Mesothelial cell of epicardium (in vitro differentiated cells): ENCODE measurements around the gene TMEM156. TPM values are rescaled to one million over a fixed set of nuclear protein-coding genes. Genes with fewer than 3 reads are reported as not detected.
A peak's percentile ranks its signal among the peaks of the same experiment; 100 is the strongest.

ENCODE experiments used
- DNase-seq, 2 experiments: peaks; one replicate each; pipeline ENCODE4 v3.0.0; 2021; ENCODE audit warnings: low spot score in 2 of 2; ENCODE audit not compliant: unreplicated experiment in 2 of 2
- H3K27ac Mint-ChIP-seq: 2 replicates; pipeline ENCODE4 v1.8.0; 2021; ENCODE audit warnings: mixed read lengths
- H3K27me3 Mint-ChIP-seq: 2 replicates; pipeline ENCODE4 v1.8.0; 2021; ENCODE audit warnings: low read depth, mixed read lengths
- H3K36me3 Mint-ChIP-seq: 2 replicates; pipeline ENCODE4 v1.8.0; 2021; ENCODE audit warnings: mixed read lengths
- H3K4me1 Mint-ChIP-seq: 2 replicates; pipeline ENCODE4 v1.8.0; 2021; ENCODE audit warnings: mixed read lengths
- H3K4me3 Mint-ChIP-seq: 2 replicates; pipeline ENCODE4 v1.8.0; 2021; ENCODE audit warnings: mild to moderate bottlenecking, moderate library complexity, mixed read lengths
- H3K9me3 Mint-ChIP-seq: 2 replicates; pipeline ENCODE4 v1.8.0; 2021; ENCODE audit warnings: mixed read lengths
- CTCF ChIP-seq: fragments of 200-600 bp; sonication (generic); IDR thresholded peaks from one replicate; pipeline ENCODE4 v1.5.0; 2021; ENCODE audit warnings: antibody characterized with exemption; ENCODE audit not compliant: unreplicated experiment
- total RNA-seq: library from RNA; stranded (reverse); gene quantifications from 3 replicates; pipeline ENCODE4 v1.2.1, GENCODE V29; 2021

The TMEM156 gene
- total RNA-seq: not detected in 3 replicates

GRCh38 chr4:39032218-39033085 lies at the start of gene TMEM156:
Gene TMEM156, minus strand, starts transcription at chr4:39032409. Its CDS starts 96 bp downstream, at chr4:39032313.
- TF ChIP-seq CTCF: no peak
- Mint-ChIP-seq H3K9me3 (no peaks in the 10 kb centered on the region), H3K27me3 (no peaks in the 10 kb centered on the region), H3K4me3 (no peak within 1 kb of the TSS), H3K36me3 (no peaks in the 10 kb centered on the region), H3K4me1 (peaks cover 3% of the 10 kb centered on the region), H3K27ac (peak within 1 kb of the TSS; percentile 25)
- no peak for DNase-seq

GRCh38 chr4:39078829-39079228 lies 46.6 kb upstream of the TMEM156 start:
- H3K27me3 Mint-ChIP-seq: no peaks in the 10 kb centered on the region
- DNase-seq: no peak
- H3K36me3 Mint-ChIP-seq: peaks cover 32% of the 10 kb centered on the region
- H3K4me3 Mint-ChIP-seq: no peak overlapping the region
- H3K27ac Mint-ChIP-seq: no peak overlapping the region
- H3K9me3 Mint-ChIP-seq: peaks cover 10% of the 10 kb centered on the region
- no peaks in the 10 kb centered on the region for H3K4me1 Mint-ChIP-seq
- no peak for TF ChIP-seq CTCF

GRCh38 chr4:39068907-39069306 lies 36.7 kb upstream of the TMEM156 start:
- Mint-ChIP-seq H3K27me3 (no peaks in the 10 kb centered on the region), H3K9me3 (no peaks in the 10 kb centered on the region), H3K4me3 (no peak overlapping the region), H3K27ac (no peak overlapping the region), H3K4me1 (peaks cover 6% of the 10 kb centered on the region), H3K36me3 (no peaks in the 10 kb centered on the region)
- DNase-seq: no peak
- TF ChIP-seq CTCF: no peak

- H3K36me3 Mint-ChIP-seq: no peaks in the 10 kb centered on the region
- H3K27ac Mint-ChIP-seq: no peak overlapping the region
- H3K27me3 Mint-ChIP-seq: no peaks in the 10 kb centered on the region
- H3K4me1 Mint-ChIP-seq: peaks cover 9% of the 10 kb centered on the region
- DNase-seq: no peak
- H3K4me3 Mint-ChIP-seq: no peak overlapping the region
- H3K9me3 Mint-ChIP-seq: no peaks in the 10 kb centered on the region
- TF ChIP-seq CTCF: no peak
Observed at GRCh38 chr4:39067451-39067850, 35.2 kb upstream of the TMEM156 start.

GRCh38 chr4:39067031-39067430 lies 34.8 kb upstream of the TMEM156 start:
- Mint-ChIP-seq H3K4me1 (peaks cover 13% of the 10 kb centered on the region), H3K27me3 (no peaks in the 10 kb centered on the region), H3K9me3 (no peaks in the 10 kb centered on the region), H3K36me3 (no peaks in the 10 kb centered on the region), H3K27ac (no peak overlapping the region), H3K4me3 (no peak overlapping the region)
- TF ChIP-seq CTCF: no peak
- no peak for DNase-seq
